Measurements from ENCODE around the gene SSR2.

SSR2 gene

GRCh38 chr1:155968670-155969069, 52.1 kb downstream of the SSR2 start:
- H3K9ac ChIP-seq, result peak overlapping the region; percentile 71 to 99 (median 76); a peak in 21 of 22 replicates
- H3K4me3 ChIP-seq, result peak overlapping the region; percentile 31 to 64 (median 50); a peak in 16 of 20 replicates
- H3K4me2 ChIP-seq, result peak overlapping the region; percentile 92 to 100 (median 100)
- no peak for TF ChIP-seq Cebpa-rat (IDR thresholded peaks at IDR 0.05)
- no peaks in the 10 kb centered on the region for H3K27me3 ChIP-seq
- H3K9me3 ChIP-seq (replicated peaks in 1 of 11), result no peaks in the 10 kb centered on the region
- peaks cover 94 to 99% (median 97%) of the 10 kb centered on the region in 10 experiments for H3K4me1 ChIP-seq
- peaks cover 74 to 88% (median 82%) of the 10 kb centered on the region in 11 experiments for H3K36me3 ChIP-seq
- H4K20me1 ChIP-seq, result peaks cover 79 to 97% (median 93%) of the 10 kb centered on the region in 11 experiments
- peak overlapping the region; percentile 72 to 100 (median 87); a peak in 21 of 22 replicates for H3K27ac ChIP-seq

- Histone ChIP-seq H3K27me3 (no peaks in the 10 kb centered on the region), H3K36me3 (peaks cover 79 to 88% (median 84%) of the 10 kb centered on the region in 11 experiments), H4K20me1 (peaks cover 76 to 97% (median 93%) of the 10 kb centered on the region in 11 experiments), H3K4me3 (peak overlapping the region; percentile 31 to 64 (median 50)), H3K9ac (peak overlapping the region; percentile 71 to 99 (median 76)), H3K4me1 (peaks cover 94 to 99% (median 97%) of the 10 kb centered on the region in 10 experiments), H3K27ac (peak overlapping the region; percentile 72 to 100 (median 87); a peak in 21 of 22 replicates), H3K4me2 (peak overlapping the region; percentile 92 to 100 (median 100)), H3K9me3 (replicated peaks in 1 of 11) (no peaks in the 10 kb centered on the region)
- no peak for TF ChIP-seq Cebpa-rat (IDR thresholded peaks at IDR 0.05)
Measured at GRCh38 chr1:155968051-155968400, 52.7 kb downstream of the SSR2 start.

- H3K36me3 ChIP-seq, result peaks cover 80 to 88% (median 84%) of the 10 kb centered on the region in 11 experiments
- H3K4me1 ChIP-seq, result peaks cover 94 to 99% (median 97%) of the 10 kb centered on the region in 10 experiments
- peak overlapping the region; percentile 31 to 64 (median 50) for H3K4me3 ChIP-seq
- H3K9me3 ChIP-seq (replicated peaks in 1 of 11), result no peaks in the 10 kb centered on the region
- no peak for TF ChIP-seq Cebpa-rat (IDR thresholded peaks at IDR 0.05)
- H3K9ac ChIP-seq, result peak overlapping the region; percentile 71 to 99 (median 76)
- peaks cover 76 to 97% (median 93%) of the 10 kb centered on the region in 11 experiments for H4K20me1 ChIP-seq
- H3K4me2 ChIP-seq, result peak overlapping the region; percentile 92 to 100 (median 100)
- H3K27ac ChIP-seq, result peak overlapping the region; percentile 72 to 100 (median 87)
- H3K27me3 ChIP-seq, result no peaks in the 10 kb centered on the region
Measured at GRCh38 chr1:155967341-155968050, 53.3 kb downstream of the SSR2 start.

- Histone ChIP-seq H3K27me3 (no peaks in the 10 kb centered on the region), H3K4me2 (peak overlapping the region; percentile 92 to 100 (median 100)), H3K27ac (peak overlapping the region; percentile 72 to 100 (median 87); a peak in 21 of 22 replicates), H3K4me3 (peak overlapping the region in 8 of 10 experiments; percentile 37 to 64 (median 50); a peak in 13 of 20 replicates), H4K20me1 (peaks cover 76 to 97% (median 93%) of the 10 kb centered on the region in 11 experiments), H3K36me3 (peaks cover 81 to 88% (median 84%) of the 10 kb centered on the region in 11 experiments), H3K9ac (peak overlapping the region; percentile 71 to 99 (median 76)), H3K4me1 (peaks cover 94 to 99% (median 97%) of the 10 kb centered on the region in 10 experiments), H3K9me3 (replicated peaks in 1 of 11) (no peaks in the 10 kb centered on the region)
- no peak for TF ChIP-seq Cebpa-rat (IDR thresholded peaks at IDR 0.05)
Measured at GRCh38 chr1:155966750-155967149, 54.0 kb downstream of the SSR2 start.

GRCh38 chr1:155966135-155966534, 54.6 kb downstream of the SSR2 start:
- Histone ChIP-seq H3K9ac (peak overlapping the region; percentile 71 to 99 (median 76); a peak in 20 of 22 replicates), H4K20me1 (peaks cover 75 to 97% (median 93%) of the 10 kb centered on the region in 11 experiments), H3K4me3 (peak overlapping the region in 3 of 10 experiments; percentile 50 to 64 (median 56); a peak in 4 of 20 replicates), H3K27ac (peak overlapping the region; percentile 72 to 100 (median 87); a peak in 20 of 22 replicates), H3K27me3 (no peaks in the 10 kb centered on the region), H3K36me3 (peaks cover 87 to 92% (median 90%) of the 10 kb centered on the region in 11 experiments), H3K4me2 (peak overlapping the region; percentile 92 to 100 (median 100)), H3K9me3 (replicated peaks in 1 of 11) (no peaks in the 10 kb centered on the region), H3K4me1 (peaks cover 94 to 99% (median 97%) of the 10 kb centered on the region in 10 experiments)
- no peak for TF ChIP-seq Cebpa-rat (IDR thresholded peaks at IDR 0.05)

- H3K9ac ChIP-seq, result peak overlapping the region in 3 of 11 experiments; percentile 32 to 99 (median 55); a peak in 4 of 22 replicates
- H3K27ac ChIP-seq, result peak overlapping the region in 4 of 11 experiments; percentile 11 to 98 (median 22); a peak in 4 of 22 replicates
- no peak overlapping the region for H3K4me3 ChIP-seq
- no peak for TF ChIP-seq Cebpa-rat (IDR thresholded peaks at IDR 0.05)
- H3K27me3 ChIP-seq, result no peaks in the 10 kb centered on the region
- peaks cover 96 to 100% (median 98%) of the 10 kb centered on the region in 11 experiments for H3K36me3 ChIP-seq
- H3K4me1 ChIP-seq, result peaks cover 93 to 98% (median 98%) of the 10 kb centered on the region in 10 experiments
- H3K9me3 ChIP-seq (replicated peaks in 1 of 11), result no peaks in the 10 kb centered on the region
- H3K4me2 ChIP-seq, result peak overlapping the region in 9 of 11 experiments; percentile 10 to 100 (median 99); a peak in 10 of 22 replicates
- H4K20me1 ChIP-seq, result peaks cover 78 to 97% (median 96%) of the 10 kb centered on the region in 11 experiments
Measured at GRCh38 chr1:155964193-155964592, 56.6 kb downstream of the SSR2 start.

GRCh38 chr1:155962599-155963211, 58.0 kb downstream of the SSR2 start:
- peak overlapping the region in 9 of 11 experiments; percentile 18 to 89 (median 74); a peak in 14 of 22 replicates for H3K27ac ChIP-seq
- no peaks in the 10 kb centered on the region for H3K9me3 ChIP-seq (replicated peaks in 1 of 11)
- no peak for TF ChIP-seq Cebpa-rat (IDR thresholded peaks at IDR 0.05)
- peaks cover 78 to 89% (median 84%) of the 10 kb centered on the region in 10 experiments for H3K4me1 ChIP-seq
- H3K27me3 ChIP-seq, result no peaks in the 10 kb centered on the region
- H3K9ac ChIP-seq, result peak overlapping the region; percentile 42 to 83 (median 65); a peak in 19 of 22 replicates
- H4K20me1 ChIP-seq, result peaks cover 74 to 98% (median 94%) of the 10 kb centered on the region in 11 experiments
- H3K4me2 ChIP-seq, result peak overlapping the region; percentile 74 to 98 (median 89)
- H3K36me3 ChIP-seq, result peaks cover 96 to 100% (median 99%) of the 10 kb centered on the region in 11 experiments
- peak overlapping the region in 4 of 10 experiments; percentile 1 to 50 (median 20); a peak in 3 of 20 replicates for H3K4me3 ChIP-seq

- H3K36me3 ChIP-seq, result peaks cover 97 to 100% (median 99%) of the 10 kb centered on the region in 11 experiments
- peaks cover 71 to 82% (median 76%) of the 10 kb centered on the region in 10 experiments for H3K4me1 ChIP-seq
- peaks cover 76 to 98% (median 96%) of the 10 kb centered on the region in 11 experiments for H4K20me1 ChIP-seq
- H3K27me3 ChIP-seq, result no peaks in the 10 kb centered on the region
- H3K9ac ChIP-seq, result peak overlapping the region in 10 of 11 experiments; percentile 43 to 83 (median 65); a peak in 17 of 22 replicates
- H3K4me3 ChIP-seq, result peak overlapping the region in 6 of 10 experiments; percentile 10 to 50 (median 20); a peak in 9 of 20 replicates
- peak overlapping the region in 10 of 11 experiments; percentile 11 to 89 (median 74); a peak in 18 of 22 replicates for H3K27ac ChIP-seq
- TF ChIP-seq Cebpa-rat (IDR thresholded peaks at IDR 0.05), result no peak
- H3K4me2 ChIP-seq, result peak overlapping the region; percentile 74 to 98 (median 89)
- H3K9me3 ChIP-seq (replicated peaks in 1 of 11), result no peaks in the 10 kb centered on the region
Measured at GRCh38 chr1:155961937-155962336, 58.8 kb downstream of the SSR2 start.

All from BLaER1 treated with 17β-estradiol and CSF1 and Interleukin-3, amounts not matched to agents 10 nM and 100 nM (cell line).